Left colon (tissue), 2 donors: ENCODE results near the gene CSAD. TPM values are rescaled to one million over a fixed set of nuclear protein-coding genes. Genes with fewer than 3 reads are reported as not detected.
"Not testable (repeated sequence)": the region's sequence is repeated elsewhere in the genome, so short reads cannot be mapped to it uniquely, and the experiment has no call there.

ENCODE experiments used
- ATAC-seq: fragments of 200-7000 bp; cut with Tn5 transposase; one replicate; pipeline ENCODE4 v1.9.1; 2020; ENCODE audit warnings: mild to moderate bottlenecking, moderate library complexity
- DNase-seq, 2 donors: peaks; one replicate each; pipeline ENCODE4 v3.0.0-alpha.2; 2020
- intact Hi-C, 2 donors: fragments of 100-400 bp; cut with DNase I in 1 of 2; cut with micrococcal nuclease in 1 of 2; formaldehyde crosslinking; loops; one replicate each; pipeline versions ENCODE4 v1.11.2 to v1.14.0; 2022; cut with DNase I, micrococcal nuclease
- total RNA-seq, 2 donors: library from RNA; stranded (reverse); fragmentation: NEBNext Ultra II Directional; extraction: Animal tissue kit (Norgen Biotek cat#: 25700); gene quantifications; one replicate each; pipeline ENCODE4 v1.2.1, GENCODE V29; 2021
- donor health status: DM: no; HTN: no; CAD: no.
- donor health status: DM: yes; HTN: yes; CAD: no.

The CSAD gene
- total RNA-seq, 2 donors from 2014 or later = 22.8 to 28.7 TPM

DNA sequence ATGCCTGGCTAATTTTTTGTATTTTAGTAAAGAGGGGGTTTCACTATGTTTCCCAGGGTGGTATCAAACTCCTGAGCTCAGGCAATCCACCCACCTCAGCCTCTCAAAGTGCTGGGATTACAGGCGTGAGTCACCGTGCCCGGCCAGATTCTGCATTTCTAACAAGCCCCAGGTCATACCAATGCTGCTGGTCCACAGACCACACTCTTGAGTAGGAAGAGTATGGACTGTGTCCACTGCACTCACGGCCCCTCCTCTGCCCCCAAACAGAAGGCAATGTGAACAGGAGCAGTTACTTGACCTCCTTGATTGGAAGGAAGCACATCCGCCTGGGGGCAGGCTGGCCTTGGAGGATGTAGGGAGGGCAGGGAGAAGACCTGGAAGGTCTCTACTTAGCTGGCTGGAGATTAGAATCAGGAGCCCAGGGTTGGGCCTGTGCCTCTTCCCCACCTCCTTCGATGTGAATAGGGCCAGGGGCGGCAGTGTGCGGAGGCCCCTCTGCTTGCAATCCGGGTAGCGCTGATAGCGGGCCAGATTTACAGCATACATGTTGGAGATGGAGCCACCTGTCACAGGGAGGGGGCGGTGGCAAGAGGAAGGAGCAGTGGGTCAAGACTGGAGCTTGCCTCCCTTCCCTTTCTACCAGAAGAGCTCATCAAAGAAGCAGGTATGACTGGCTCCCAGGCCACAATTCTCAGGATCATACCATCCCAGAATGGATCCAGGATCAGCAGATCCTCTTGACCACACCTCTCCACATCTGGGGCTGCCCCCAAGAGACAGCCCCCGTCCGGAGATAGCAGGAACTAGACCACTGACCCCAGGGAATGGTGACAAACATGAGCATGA lies 9.6 kb downstream of the CSAD start:
- no peak for DNase-seq

DNA sequence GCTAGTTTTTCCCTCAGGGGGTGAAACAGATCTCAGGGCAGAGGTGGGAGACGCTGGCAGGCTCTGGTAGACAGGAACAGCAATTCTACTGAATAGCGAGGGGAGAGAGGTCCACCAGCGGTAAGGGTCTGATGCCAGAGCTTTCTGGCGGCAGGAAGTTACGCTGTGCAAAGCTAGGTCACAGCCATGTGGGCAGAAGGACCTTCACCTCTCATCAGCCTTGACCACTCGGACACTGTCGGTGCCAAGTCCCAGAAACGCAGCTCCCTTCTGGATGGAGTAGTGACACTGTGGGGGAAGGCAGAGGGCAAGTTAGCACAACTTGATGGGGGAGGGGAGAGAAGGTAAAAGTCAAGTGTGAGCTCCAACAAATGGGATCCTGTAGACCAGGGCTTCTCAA lies 10.5 kb downstream of the CSAD start:
- intact Hi-C loops = no loop called here
- DNase-seq = no peak
- ATAC-seq = no peak

More for the DNA sequence above, 9.6 kb downstream of the CSAD start:
- intact Hi-C loops = no loop called here
- no peak for ATAC-seq

DNA sequence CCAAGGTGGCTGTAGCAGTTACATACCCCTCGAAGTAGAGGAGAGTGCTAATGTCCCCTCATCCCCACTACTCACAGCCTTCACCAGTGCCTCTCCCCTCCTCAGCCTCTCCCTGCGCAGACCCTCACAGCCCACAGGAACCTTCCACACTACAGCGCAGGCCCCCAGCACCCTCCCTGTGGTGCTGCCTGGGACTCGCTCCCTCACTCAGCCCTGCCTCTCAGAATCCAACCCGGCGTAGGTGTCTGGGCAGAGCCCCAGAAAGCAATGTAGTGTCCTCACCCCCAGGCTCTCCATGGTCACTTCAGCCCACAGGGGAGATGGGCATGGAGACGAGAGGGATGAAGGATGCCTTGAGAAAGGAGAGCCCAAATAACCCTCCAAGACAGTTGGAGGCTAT lies 11.1 kb downstream of the CSAD start:
- DNase-seq = no peak
- ATAC-seq = no peak
- intact Hi-C loops = no loop called here

DNA sequence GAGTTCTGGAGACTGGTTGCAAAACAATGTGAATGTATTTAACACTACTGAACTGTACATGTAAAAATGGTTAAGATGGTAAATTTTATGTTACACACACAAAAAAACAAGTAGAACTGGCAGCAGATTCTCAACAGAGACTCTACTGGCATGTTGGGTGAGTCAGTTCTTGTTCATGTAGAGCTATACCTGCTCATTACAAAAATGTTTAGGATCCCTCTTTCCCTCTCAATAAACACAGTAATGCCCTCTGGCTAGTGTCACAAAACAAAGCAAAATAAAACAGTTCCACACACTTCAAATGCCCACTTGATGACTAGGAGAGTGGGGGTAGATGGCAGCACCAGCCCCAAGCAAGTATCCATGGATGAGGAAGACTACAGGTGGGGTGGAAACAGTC lies 13.9 kb downstream of the CSAD start:
- DNase-seq = no peak
- no peak for ATAC-seq
- intact Hi-C loops = no loop called here

DNA sequence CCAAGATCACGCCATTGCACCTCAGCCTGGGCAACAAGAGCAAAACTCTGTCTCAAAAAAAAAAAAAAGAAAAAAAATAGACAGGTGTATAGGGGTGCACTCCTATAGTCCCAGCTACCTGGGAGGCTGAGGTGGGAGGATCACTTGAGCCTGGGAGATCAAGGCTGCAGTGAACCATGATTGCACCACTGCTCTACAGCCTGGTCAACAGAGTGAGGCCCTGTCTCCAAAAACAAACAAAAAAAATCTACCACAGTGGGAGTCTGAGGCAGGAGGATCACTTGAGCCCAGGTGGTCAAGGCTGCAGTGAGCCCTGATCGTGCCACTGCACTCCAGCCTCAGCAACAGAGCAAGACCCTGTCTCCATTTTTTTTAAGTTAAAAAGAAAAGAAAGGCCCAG lies 17.7 kb downstream of the CSAD start:
- intact Hi-C loops, DNase-seq, ATAC-seq: not testable (repeated sequence)

DNA sequence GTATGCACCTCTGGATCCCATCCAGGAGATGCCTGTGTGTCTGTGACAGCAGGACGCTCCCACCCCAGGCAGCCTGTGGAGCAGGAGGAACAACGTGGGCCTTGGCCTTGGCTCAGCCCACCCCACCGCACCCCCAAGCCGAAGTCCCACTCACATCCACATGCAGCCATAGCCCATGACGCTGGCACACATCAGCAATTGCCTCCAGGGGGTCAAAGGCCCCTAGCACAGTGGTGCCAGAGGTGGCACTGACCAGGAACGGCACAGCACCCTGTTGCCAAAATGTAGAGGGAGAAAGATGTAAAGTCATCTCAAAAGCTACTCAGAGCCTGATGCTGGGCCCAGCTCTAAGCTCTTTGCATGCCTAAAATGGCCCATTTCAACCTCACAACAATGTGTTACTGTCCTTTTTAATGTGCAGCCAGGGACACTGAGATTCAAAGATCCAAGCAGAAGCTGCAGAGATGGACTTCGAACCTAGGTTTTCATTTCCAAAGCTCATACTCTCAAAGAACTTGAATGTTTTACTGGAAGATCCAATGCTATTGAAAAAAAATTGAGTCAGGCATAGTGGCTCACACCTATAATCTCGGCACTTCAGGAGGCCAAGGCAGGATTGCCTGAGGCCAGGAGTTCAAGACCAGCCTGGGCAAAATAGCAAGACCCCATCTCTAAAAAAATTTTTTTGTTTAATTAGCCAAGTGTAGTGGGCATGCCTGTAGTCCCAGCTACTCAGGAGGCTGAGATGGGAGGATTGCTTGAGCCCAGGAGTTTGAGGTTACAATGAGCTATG lies 19.4 kb downstream of the CSAD start:
- ATAC-seq (no peak), DNase-seq (no peak)
- intact Hi-C loops = no loop called here

DNA sequence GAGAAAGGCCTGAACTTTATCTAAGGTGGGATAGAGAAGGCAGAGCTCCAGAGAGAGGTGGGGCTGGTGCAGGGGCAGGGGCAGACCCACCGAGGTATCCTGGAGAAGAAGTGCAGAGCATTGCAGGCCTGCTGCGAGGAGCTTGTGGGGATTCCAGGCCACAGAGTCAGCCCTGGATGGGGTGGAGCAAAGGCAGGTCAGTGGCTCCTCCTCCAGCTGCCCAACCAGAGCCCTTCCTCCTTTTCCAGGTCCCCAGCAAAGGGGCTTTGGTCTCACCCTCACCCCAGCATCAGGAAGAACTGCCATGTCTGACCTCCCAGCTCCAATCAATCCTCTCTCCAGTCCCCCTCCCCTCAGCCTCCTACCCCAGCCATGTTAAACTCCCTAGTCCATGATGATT lies 20.1 kb downstream of the CSAD start:
- intact Hi-C loops = no loop called here
- DNase-seq (no peak), ATAC-seq (no peak)

DNA sequence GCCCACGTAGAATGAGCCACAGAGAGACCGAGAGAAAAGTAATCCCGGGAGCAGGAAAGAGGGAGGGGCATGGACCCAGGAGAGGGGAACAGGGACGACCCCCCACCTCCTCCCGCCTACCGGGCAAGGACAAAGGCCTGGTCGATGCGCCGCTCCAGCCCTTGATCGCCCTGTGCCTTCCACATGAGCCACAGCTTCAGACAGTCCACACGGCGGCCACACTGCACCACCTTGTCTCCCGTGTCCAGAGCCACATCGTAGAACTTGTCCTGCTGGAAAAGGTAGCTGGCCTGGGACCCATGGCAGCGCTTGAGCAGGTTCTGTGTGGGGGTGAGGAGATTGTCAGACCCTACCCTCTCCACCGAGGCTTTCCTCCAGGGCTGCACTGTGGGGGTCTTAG lies 20.7 kb downstream of the CSAD start:
- intact Hi-C loops = loop anchor here in 1 of 2 donors (5.0 kb wide), 1 partner anchor 32 kb away; no protein-coding TSS in a partner anchor
- DNase-seq = no peak
- no peak for ATAC-seq

DNA sequence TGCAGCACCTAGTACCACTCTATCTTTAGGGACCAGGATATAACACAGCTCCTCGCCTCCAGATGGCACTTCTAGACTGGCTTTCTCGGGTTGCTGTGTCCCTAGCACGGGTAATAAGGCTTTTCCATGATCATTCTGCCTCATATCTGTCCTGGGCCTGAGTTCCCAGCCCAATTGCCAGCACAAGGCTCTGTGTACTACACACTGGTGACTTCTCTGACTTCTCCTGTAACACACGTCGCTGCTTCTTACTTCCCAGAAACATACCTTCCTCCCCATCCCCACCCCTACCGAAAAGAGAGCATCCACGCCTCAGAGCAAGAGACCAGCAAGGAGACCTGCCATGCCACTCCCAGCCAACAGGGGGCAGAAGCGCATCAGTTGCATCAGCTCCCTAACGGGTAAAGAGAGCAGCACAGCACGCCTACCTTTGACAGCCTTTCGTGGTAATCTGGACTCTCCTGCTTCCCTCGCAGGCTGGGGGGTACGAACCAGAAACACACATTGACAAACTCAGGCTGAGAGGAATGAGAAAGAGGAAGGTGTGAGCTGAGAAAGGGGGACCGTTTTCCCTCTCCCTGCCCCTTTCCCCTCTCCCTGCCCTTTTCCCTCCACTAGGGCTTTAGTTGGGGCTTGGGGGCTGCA lies 21.4 kb downstream of the CSAD start:
- intact Hi-C loops = loop anchor here in 1 of 2 donors (5.0 kb wide), 1 partner anchor 33 kb away; no protein-coding TSS in a partner anchor
- peak; percentile 92 for ATAC-seq
- DNase-seq = peak; percentile 64 to 90

DNA sequence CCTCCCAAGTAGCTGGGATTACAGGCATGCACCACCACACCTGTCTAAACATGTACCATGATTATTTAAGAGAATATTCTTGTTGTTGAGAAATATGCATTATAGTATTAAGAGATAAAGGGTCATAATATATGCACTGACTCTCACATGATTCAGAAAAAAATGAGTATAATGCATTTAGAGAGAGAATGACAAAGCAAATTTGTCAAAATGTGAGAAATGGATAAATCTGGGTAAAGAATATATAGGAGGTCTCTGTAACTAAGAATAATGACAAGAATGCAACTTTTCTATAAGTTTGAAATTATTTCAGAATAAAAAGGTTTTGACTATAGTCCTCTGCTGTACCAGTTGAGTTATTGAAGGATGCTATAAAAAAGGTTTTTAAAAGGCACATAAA lies 28.3 kb downstream of the CSAD start:
- DNase-seq (no peak), ATAC-seq (no peak)
- intact Hi-C loops = no loop called here

DNA sequence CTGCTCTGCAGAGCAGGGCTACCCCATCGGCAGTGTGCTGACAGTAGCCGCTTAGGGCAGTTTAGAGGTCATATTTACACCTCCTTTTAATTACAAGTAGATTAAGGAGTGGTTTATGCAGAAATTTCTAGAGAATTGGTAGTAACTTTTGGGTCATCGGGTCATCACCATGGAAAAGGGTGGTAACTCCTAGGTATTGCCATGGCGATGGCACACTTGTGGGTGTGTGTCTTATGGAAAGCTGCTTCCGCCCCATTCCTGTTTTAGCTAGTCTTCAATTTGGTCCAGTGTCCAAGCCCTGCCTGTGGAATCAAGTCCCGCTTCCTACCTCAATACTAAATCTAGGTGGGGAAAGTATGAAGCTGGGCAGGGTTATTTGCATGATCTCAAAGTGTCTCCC lies 29.7 kb downstream of the CSAD start:
- ATAC-seq (no peak), DNase-seq (no peak)
- intact Hi-C loops = no loop called here

DNA sequence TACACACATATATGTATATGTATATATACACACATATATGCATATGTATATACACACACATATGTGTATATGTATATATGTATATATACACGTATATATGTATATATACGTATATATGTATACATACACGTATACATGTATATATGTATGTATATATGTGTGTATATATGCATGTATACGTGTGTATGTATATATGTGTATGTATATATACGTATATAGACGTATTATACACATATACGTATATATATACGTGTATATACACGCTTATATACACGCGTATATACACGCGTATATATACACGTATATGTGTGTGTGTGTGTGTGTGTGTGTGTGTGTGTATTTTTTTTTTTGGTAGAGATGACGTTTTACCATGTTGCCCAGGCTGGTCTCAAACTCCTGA lies 33.1 kb downstream of the CSAD start:
- intact Hi-C loops = no loop called here
- ATAC-seq = no peak
- no peak for DNase-seq

DNA sequence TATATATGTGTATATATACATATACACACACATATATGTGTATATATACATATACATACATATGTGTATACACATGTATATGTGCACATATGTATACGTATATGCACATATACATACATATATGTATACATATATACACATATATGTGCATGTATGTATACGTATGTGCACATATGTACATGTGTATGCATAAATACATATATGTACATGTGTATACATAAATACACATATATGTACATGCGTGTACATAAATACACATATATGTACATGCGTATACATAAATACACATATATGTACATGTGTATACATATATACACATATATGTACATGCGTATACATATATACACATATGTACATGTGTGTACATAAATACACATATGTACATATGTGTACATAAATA lies 33.5 kb downstream of the CSAD start:
- DNase-seq (no peak), ATAC-seq (no peak)
- intact Hi-C loops = no loop called here

DNA sequence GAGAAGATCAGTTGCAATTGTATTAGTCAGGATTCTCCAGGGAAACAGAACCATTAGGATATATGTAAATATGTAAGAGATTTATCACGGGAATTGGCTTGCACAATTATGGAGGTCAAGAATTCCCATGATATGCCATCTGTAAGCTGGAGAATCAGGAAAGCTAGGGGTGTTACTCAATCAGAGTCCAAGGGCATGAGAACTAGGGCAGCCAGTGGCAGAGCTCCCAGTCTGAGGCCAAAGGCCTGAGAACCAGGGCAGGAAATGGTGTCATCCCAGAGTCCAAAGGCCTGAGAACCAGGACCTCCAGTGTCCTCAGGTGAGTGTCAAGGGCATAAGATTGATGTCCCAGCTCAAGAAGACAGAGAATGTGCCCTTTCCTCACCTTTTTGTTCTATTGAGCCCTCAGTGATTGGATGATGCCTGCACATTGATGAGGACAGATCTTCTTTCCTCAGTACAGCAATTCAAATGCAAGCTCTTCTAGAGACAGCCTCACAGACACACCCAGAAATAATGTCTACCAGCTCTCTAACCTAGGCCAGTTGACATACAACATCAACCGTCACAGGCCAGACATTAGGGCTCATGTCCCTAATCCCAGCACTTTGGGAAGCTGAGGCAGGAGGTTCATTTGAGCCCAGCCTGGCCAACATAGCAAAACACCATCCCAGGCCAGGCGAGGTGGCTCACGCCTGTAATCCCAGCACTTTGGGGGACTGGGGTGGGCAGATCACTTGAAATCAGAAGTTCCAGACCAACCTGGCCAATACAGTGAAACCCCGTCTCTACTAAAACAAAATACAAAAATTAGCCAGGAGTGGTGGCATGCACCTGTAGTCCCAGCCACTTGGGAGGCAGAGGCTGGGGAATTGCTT lies 35.1 kb downstream of the CSAD start:
- ATAC-seq (no peak), DNase-seq (no peak)
- intact Hi-C loops = no loop called here

DNA sequence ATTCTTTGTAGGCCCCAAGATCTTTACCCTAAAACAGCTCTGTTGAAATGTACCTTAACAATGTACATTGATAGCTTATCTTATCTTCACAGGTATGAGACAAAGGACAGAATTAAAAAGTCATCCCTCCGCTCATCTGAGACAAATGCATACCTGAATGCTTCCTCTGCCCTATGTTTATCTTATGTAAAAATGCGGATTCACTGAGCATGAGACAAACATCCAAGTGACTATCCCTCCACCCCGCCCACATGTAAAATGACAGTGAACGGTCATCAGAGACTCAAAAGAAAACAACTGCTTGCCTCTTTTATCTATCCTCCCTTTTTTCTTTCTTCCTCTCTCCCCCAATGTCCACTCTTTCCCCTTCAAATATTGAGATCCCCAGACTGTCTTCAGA lies 37.4 kb downstream of the CSAD start:
- intact Hi-C loops = no loop called here
- no peak for DNase-seq
- ATAC-seq = no peak

DNA sequence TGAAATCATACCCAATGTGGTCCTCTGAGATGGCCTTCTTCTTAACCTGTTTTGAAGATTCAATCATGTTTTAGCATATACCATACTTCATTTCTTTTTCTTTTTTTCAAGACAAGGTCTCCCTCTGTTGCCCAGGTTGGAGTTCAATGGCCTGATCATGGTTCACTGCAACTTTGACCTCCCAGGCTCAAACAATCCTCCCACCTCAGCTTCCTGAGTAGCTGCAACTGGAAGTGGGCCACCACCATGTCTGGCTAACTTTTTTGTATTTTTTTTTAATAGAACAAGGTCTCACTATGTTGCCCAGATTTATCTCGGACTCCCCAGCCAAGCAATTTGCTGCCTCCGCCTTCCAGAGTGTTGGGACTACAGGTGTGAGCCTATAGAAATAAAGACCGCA lies 47.0 kb downstream of the CSAD start:
- DNase-seq (no peak), ATAC-seq (no peak)
- intact Hi-C loops = no loop called here

DNA sequence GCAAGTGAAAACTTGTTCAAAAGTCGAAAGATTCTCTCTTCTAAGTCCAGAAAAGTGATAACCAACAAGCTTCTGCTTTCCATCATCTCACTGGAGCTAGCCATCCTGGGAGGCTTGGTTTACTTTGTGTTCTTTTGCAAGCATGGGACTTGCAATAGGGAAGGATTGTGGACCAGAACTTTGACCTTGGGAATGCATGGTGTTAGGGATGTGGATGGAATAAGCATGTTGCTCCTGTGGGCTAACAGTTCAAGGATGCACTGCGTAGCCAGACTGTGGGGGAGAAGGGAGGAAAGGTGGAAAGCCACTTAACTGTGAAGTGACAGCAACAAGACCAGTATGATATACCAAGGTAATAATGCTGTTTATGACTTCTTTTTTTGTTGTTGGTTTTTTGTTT lies 48.9 kb downstream of the CSAD start:
- DNase-seq = no peak
- no peak for ATAC-seq
- intact Hi-C loops = no loop called here

DNA sequence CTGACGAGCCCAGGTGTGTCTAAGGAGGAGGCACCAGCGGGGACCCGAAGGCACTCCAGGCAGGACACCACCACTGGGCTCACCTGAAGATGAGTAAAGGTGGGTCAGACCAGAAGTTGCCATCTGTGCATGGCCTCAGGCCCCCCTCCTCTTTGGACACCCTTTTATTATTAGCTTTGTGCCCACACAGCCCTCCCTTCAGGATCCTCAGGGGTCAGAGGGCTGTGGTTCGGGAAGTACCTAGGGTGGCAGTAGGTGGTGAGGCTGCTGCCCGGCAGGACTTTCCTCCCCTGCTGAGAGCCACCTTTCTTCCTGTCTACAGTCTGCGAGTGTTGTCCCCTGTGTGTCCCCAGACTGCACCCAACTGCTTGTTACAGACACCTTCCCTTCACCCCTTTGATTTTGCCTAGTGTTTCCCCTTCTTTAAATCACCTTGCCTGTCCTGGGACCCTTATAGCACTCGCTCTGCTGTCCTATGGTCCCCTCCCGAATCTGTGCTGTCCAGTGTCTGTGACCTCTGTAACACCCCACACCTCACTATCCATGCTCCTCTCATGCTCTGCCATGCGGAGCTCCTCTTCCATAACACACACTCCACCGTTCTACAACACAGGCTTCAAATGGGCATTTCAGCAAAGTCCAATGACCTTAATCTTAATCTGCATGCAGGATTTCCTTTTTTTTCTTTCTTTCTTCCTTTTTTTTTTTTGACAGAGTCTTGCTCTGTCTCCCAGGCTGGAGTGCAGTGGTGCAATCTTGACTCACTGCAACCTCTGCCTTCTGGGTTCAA lies 51.8 kb downstream of the CSAD start:
- DNase-seq = no peak
- intact Hi-C loops = no loop called here
- no peak for ATAC-seq
